ENCODE data around the gene C12orf76. TPM values are rescaled to one million over a fixed set of nuclear protein-coding genes. Genes with fewer than 3 reads are reported as not detected.

C12orf76 gene
- total and polyA plus RNA-seq, 2 of the 13 experiments (the other 11 are each of a cell fraction or from before 2014, with no cell fraction given), result 15.8 to 38.4 TPM

GRCh38 chr12:110065540-110065939 is 17.2 kb upstream of the C12orf76 start (continued):
- TF ChIP-seq PATZ1 (CRISPR knock-in tag; IDR thresholded peaks at IDR 0.05), result no peak

- Histone ChIP-seq H3K4me2 (ENCODE audit: low read depth, low read length) (no peak overlapping the region), H3K36me3 (replicated peaks in 1 of 2; ENCODE audit: control insufficient read depth in 1 of 2, insufficient read depth in 2 of 2, low read length in 2 of 2) (no peaks in the 10 kb centered on the region), H3K27me3 (ENCODE audit: control insufficient read depth in 1 of 2, insufficient read depth in 2 of 2, low read length in 2 of 2) (no peaks in the 10 kb centered on the region), H3K4me1 (ENCODE audit: insufficient read depth, low read length) (peaks cover 30% of the 10 kb centered on the region), H3K9me3 (ENCODE audit: low read length) (no peaks in the 10 kb centered on the region), H3K9ac (ENCODE audit: insufficient read depth, low read depth, low read length) (no peak overlapping the region), H2AFZ (ENCODE audit: low read length) (no peak overlapping the region), H3K4me3 (replicated peaks in 1 of 3; ENCODE audit: insufficient read depth in 1 of 3, low read depth in 2 of 3, low read length in 3 of 3) (no peak overlapping the region), H4K20me1 (ENCODE audit: insufficient read depth, low read length) (no peaks in the 10 kb centered on the region), H3K79me2 (ENCODE audit: insufficient read depth, low read length) (no peaks in the 10 kb centered on the region), H3K27ac (ENCODE audit: extremely low read length, insufficient read depth, low read length) (no peak overlapping the region)
- CTCF ChIA-PET (ENCODE audit: low intra/inter-chr PET ratio, low total read pairs), result no interaction called here
- WGBS (ENCODE audit: low lambda C conversion rate), result 92% methylated on average over 2 of the region's 2 CpGs
- FAIRE-seq, result no peak
- BruUV-seq (replicated peaks), result no TSS peak
- in situ Hi-C loops (cut with HindIII; ENCODE audit: extremely low pct_ligation_motif_present, low pct_unique_long_range_greater_than_20kb) (no loop called here), intact Hi-C loops (cut with micrococcal nuclease; ENCODE audit: unreplicated experiment) (no loop called here)
- no peak for DNase-seq (ENCODE audit: low spot score)
- POLR2A ChIA-PET, result interaction anchor here (1.7 kb wide), 1 partner anchor 17 kb away, joined by 5 read pairs; no protein-coding TSS in a partner anchor
- no peak for ATAC-seq
- TF ChIP-seq RAD51 (IDR thresholded peaks at IDR 0.05; ENCODE audit: borderline replicate concordance) (no peak), FOXA3 (CRISPR knock-in tag; IDR thresholded peaks at IDR 0.05) (no peak), MXI1 (IDR thresholded peaks at IDR 0.05; ENCODE audit: borderline replicate concordance, low read depth, low read length) (no peak), ZNF10 (CRISPR knock-in tag; IDR thresholded peaks at IDR 0.05; ENCODE audit: borderline replicate concordance, low read depth) (no peak), IKZF1 (IDR thresholded peaks at IDR 0.05) (no peak), MEIS2 (CRISPR knock-in tag; IDR thresholded peaks at IDR 0.05) (no peak), ZNF724P (CRISPR knock-in tag; IDR thresholded peaks at IDR 0.05; ENCODE audit: borderline replicate concordance) (no peak), ZNF878 (CRISPR knock-in tag; IDR thresholded peaks at IDR 0.05) (no peak), ZNF7 (CRISPR knock-in tag; IDR thresholded peaks at IDR 0.05) (no peak), ZNF770 (CRISPR knock-in tag; IDR thresholded peaks at IDR 0.05) (no peak), TMF1 (CRISPR knock-in tag; IDR thresholded peaks at IDR 0.05; ENCODE audit: low read depth) (no peak), CENPBD1 (CRISPR knock-in tag; IDR thresholded peaks at IDR 0.05; ENCODE audit: borderline replicate concordance, low read depth) (no peak), ZNF484 (CRISPR knock-in tag; IDR thresholded peaks at IDR 0.05; ENCODE audit: borderline replicate concordance, low read depth) (no peak)
- TF ChIP-seq, protein P1, sequence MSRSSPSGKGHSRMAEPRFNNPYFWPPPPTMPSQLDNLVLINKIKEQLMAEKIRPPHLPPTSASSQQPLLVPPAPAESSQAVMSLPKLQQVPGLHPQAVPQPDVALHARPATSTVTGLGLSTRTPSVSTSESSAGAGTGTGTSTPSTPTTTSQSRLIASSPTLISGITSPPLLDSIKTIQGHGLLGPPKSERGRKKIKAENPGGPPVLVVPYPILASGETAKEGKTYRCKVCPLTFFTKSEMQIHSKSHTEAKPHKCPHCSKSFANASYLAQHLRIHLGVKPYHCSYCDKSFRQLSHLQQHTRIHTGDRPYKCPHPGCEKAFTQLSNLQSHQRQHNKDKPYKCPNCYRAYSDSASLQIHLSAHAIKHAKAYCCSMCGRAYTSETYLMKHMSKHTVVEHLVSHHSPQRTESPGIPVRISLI (CRISPR knock-in tag; IDR thresholded peaks at IDR 0.05; ENCODE audit: borderline replicate concordance), result no peak
- TF ChIP-seq, protein P2, sequence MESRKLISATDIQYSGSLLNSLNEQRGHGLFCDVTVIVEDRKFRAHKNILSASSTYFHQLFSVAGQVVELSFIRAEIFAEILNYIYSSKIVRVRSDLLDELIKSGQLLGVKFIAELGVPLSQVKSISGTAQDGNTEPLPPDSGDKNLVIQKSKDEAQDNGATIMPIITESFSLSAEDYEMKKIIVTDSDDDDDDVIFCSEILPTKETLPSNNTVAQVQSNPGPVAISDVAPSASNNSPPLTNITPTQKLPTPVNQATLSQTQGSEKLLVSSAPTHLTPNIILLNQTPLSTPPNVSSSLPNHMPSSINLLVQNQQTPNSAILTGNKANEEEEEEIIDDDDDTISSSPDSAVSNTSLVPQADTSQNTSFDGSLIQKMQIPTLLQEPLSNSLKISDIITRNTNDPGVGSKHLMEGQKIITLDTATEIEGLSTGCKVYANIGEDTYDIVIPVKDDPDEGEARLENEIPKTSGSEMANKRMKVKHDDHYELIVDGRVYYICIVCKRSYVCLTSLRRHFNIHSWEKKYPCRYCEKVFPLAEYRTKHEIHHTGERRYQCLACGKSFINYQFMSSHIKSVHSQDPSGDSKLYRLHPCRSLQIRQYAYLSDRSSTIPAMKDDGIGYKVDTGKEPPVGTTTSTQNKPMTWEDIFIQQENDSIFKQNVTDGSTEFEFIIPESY (CRISPR knock-in tag; IDR thresholded peaks at IDR 0.05), result no peak
Measured at GRCh38 chr12:110062241-110062640, 13.9 kb upstream of the C12orf76 start.

Data from HepG2 (cell line).